Natural killer cell (primary cell): ENCODE data around the gene FBP1. TPM values are rescaled to one million over a fixed set of nuclear protein-coding genes. Genes with fewer than 3 reads are reported as not detected.

Experiments
- ATAC-seq, 3 donors: fragments of 150-1000 bp in 2 of 3; fragments of 200-7000 bp in 1 of 3; cut with Tn5 transposase; 1 replicate in 1 of 3; 2 replicates in 2 of 3; pipeline ENCODE4 v1.10.0; 2021; ENCODE audit warnings: mild to moderate bottlenecking in 2 of 3, moderate library complexity in 2 of 3
- DNase-seq, 2 donors: peaks; one replicate each; pipeline versions ENCODE4 v3.0.0 to v3.0.0-alpha.2; 2013 to 2021; ENCODE audit warnings: mixed read lengths in 1 of 2
- H3K27ac ChIP-seq: one replicate; pipeline ENCODE4 v1.5.1; 2013; ENCODE audit warnings: mild to moderate bottlenecking, low read length
- H3K27me3 ChIP-seq: one replicate; pipeline ENCODE4 v1.6.1; 2013; ENCODE audit warnings: low read length; ENCODE audit not compliant: control insufficient read depth, insufficient read depth
- H3K36me3 ChIP-seq: one replicate; pipeline ENCODE4 v1.6.1; 2013; ENCODE audit warnings: low read length; ENCODE audit not compliant: control insufficient read depth, insufficient read depth
- H3K4me1 ChIP-seq: one replicate; pipeline ENCODE4 v1.6.1; 2013; ENCODE audit warnings: low read length; ENCODE audit not compliant: control insufficient read depth, insufficient read depth
- H3K4me3 ChIP-seq: one replicate; pipeline ENCODE4 v1.5.1; 2013; ENCODE audit warnings: low read length
- H3K9me3 ChIP-seq: one replicate; pipeline ENCODE4 v1.6.1; 2013; ENCODE audit warnings: low read length; ENCODE audit not compliant: control insufficient read depth, insufficient read depth
- H3K27ac Mint-ChIP-seq, 2 donors: one replicate each; pipeline ENCODE4 v1.8.0; 2022; ENCODE audit warnings: mild to moderate bottlenecking in 2 of 2, mixed read lengths in 2 of 2, moderate library complexity in 1 of 2
- H3K27me3 Mint-ChIP-seq, 2 donors: one replicate each; pipeline ENCODE4 v1.8.0; 2022; ENCODE audit warnings: low read depth in 2 of 2, mixed read lengths in 2 of 2
- H3K36me3 Mint-ChIP-seq: one replicate; pipeline ENCODE4 v1.8.0; 2022; ENCODE audit warnings: mixed read lengths
- H3K4me1 Mint-ChIP-seq, 2 donors: one replicate each; pipeline ENCODE4 v1.8.0; 2022; ENCODE audit warnings: mixed read lengths in 2 of 2
- H3K4me3 Mint-ChIP-seq: one replicate; pipeline ENCODE4 v1.8.0; 2022; ENCODE audit warnings: mild to moderate bottlenecking, moderate library complexity, mixed read lengths
- H3K9me3 Mint-ChIP-seq, 2 donors: one replicate each; pipeline ENCODE4 v1.8.0; 2022; ENCODE audit warnings: mixed read lengths in 2 of 2
- WGBS: methylation state at CpG from one replicate; pipeline ENCODE4 v1.1.7; 2013; ENCODE audit warnings: missing lambda C conversion rate; ENCODE audit not compliant: insufficient coverage; 5-methylcytosine and 5-hydroxymethylcytosine counted together
- intact Hi-C: fragments of 100-400 bp; cut with micrococcal nuclease; formaldehyde crosslinking; loops from one replicate; pipeline ENCODE4 v1.14.2; 2022
- total RNA-seq, 4 donors: library from RNA; stranded (reverse); fragments of 120-200 nt in 1 of 4; gene quantifications; one replicate each; pipeline versions ENCODE4 v1.2.3 to v1.2.4, GENCODE V29; 2013 to 2022
- TF ChIP-seq, protein P1 (sequence below): fragments of 200-600 bp; IDR thresholded peaks from one replicate; pipeline ENCODE4 v1.8.0; 2022; ENCODE audit warnings: antibody characterized with exemption

FBP1 gene
- total RNA-seq, 3 donors from 2014 or later (not counting 1 experiment from before 2014, with no cell fraction given), result 14.0 to 17.0 (median 15.5) TPM

DNA sequence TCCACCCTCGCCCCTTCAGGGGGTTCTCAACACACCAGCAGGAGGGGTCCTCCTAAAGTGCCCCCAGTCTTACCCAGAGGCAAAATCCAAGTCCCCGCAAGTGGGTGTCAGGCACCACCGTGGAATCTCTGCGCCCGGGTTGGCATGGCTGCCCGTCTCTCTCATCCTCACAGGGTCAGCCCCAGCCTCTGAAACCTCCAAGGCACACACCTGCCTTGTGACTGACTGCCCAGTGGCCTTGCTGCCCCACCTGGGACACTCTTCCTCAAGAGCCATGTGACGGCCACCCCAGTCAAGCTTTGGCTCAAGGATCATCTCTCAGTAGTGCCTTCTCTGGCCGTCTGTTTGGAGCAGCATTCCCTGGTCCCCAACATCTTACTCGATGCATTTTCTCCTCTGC, 50.6 kb downstream of the FBP1 start:
- Mint-ChIP-seq H3K27me3 (peaks cover 0 to 8% of the 10 kb centered on the region in 2 donors), H3K27ac (no peak overlapping the region), H3K36me3 (no peaks in the 10 kb centered on the region), H3K9me3 (no peaks in the 10 kb centered on the region), H3K4me3 (no peak overlapping the region), H3K4me1 (no peaks in the 10 kb centered on the region)
- Histone ChIP-seq H3K36me3 (no peaks in the 10 kb centered on the region), H3K9me3 (no peaks in the 10 kb centered on the region), H3K4me1 (peaks cover 4% of the 10 kb centered on the region), H3K4me3 (no peak overlapping the region), H3K27ac (no peak overlapping the region), H3K27me3 (no peaks in the 10 kb centered on the region)
- ATAC-seq, result no peak
- TF ChIP-seq, protein P1, sequence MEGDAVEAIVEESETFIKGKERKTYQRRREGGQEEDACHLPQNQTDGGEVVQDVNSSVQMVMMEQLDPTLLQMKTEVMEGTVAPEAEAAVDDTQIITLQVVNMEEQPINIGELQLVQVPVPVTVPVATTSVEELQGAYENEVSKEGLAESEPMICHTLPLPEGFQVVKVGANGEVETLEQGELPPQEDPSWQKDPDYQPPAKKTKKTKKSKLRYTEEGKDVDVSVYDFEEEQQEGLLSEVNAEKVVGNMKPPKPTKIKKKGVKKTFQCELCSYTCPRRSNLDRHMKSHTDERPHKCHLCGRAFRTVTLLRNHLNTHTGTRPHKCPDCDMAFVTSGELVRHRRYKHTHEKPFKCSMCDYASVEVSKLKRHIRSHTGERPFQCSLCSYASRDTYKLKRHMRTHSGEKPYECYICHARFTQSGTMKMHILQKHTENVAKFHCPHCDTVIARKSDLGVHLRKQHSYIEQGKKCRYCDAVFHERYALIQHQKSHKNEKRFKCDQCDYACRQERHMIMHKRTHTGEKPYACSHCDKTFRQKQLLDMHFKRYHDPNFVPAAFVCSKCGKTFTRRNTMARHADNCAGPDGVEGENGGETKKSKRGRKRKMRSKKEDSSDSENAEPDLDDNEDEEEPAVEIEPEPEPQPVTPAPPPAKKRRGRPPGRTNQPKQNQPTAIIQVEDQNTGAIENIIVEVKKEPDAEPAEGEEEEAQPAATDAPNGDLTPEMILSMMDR, result no peak
- intact Hi-C loops, result no loop called here
- WGBS, result 84% methylated on average over 9 of the region's 9 CpGs
- no peak for DNase-seq

DNA sequence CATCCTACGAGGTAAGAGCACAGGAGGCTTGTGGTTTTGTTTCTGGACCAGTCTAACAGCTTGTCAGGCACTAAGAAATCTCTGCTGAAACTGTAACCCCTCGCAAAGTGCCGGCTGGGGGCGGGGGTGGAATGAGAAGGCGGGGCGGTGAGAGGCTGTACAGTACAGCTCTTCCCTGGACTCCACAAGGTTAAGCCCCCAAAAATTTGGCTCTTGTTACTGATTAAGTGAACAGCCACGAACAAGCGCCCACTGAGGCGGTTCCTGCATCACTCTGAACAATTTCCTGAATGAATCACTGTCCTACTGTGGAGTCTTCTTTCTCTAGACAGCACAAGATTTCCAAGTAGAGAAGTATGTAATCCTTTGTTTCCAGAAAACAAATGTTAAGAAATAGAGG, 52.5 kb downstream of the FBP1 start:
- Mint-ChIP-seq H3K27ac (no peak overlapping the region), H3K4me3 (no peak overlapping the region), H3K9me3 (no peaks in the 10 kb centered on the region), H3K27me3 (peaks cover 0 to 8% of the 10 kb centered on the region in 2 donors), H3K36me3 (no peaks in the 10 kb centered on the region), H3K4me1 (no peaks in the 10 kb centered on the region)
- Histone ChIP-seq H3K9me3 (no peaks in the 10 kb centered on the region), H3K27ac (no peak overlapping the region), H3K27me3 (no peaks in the 10 kb centered on the region), H3K36me3 (no peaks in the 10 kb centered on the region), H3K4me1 (peaks cover 4% of the 10 kb centered on the region), H3K4me3 (no peak overlapping the region)
- ATAC-seq (no peak), DNase-seq (no peak)
- intact Hi-C loops, result no loop called here
- TF ChIP-seq, protein P1, result no peak
- WGBS, result 72% methylated on average over 9 of the region's 9 CpGs

DNA sequence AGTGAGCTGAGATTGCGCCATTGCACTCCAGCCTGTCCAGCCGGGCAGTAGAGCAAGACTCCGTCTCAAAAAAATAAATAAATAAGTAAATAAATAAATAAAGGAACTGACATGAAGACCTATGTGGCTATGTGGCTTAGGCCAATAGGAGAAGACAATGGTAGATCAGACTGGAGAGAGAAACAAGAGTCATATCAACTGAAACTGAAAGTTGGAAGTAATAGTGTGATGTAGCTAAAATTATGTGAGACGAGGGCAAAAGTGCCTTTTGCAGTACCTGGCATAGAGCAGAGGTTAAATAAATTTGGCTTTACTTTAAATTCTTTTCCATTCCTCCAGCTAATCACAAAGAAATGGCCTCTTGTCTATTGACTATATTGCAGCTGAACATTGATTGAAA, 53.0 kb downstream of the FBP1 start:
- Mint-ChIP-seq H3K27ac (no peak overlapping the region), H3K4me3 (no peak overlapping the region)
- H3K4me3 ChIP-seq, result no peak overlapping the region

DNA sequence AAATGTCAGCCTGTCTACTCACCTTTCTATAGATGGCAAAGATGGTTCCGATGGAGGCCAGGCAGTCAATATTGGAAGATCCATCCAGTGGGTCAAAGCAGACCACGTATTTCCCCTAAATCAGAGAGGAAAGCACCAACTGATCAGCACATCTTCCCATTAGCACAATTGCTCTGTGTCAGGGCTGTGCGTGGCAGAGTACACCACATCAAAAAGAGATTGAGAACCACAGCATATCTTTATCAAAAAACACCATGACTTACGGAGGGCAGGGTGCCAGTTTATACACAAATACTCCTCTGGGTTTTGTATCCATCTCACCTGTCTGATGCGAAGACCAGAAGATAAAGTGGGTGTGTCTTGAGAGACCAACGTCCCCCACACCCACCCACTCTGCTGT, 54.8 kb downstream of the FBP1 start:
- Mint-ChIP-seq H3K27ac (no peak overlapping the region), H3K27me3 (peaks cover 0 to 8% of the 10 kb centered on the region in 2 donors), H3K36me3 (no peaks in the 10 kb centered on the region), H3K4me3 (no peak overlapping the region), H3K4me1 (no peaks in the 10 kb centered on the region), H3K9me3 (no peaks in the 10 kb centered on the region)
- Histone ChIP-seq H3K27ac (no peak overlapping the region), H3K9me3 (no peaks in the 10 kb centered on the region), H3K4me1 (peaks cover 4% of the 10 kb centered on the region), H3K36me3 (no peaks in the 10 kb centered on the region), H3K27me3 (no peaks in the 10 kb centered on the region), H3K4me3 (no peak overlapping the region)
- intact Hi-C loops, result no loop called here
- WGBS, result 48% methylated on average over 6 of the region's 6 CpGs
- DNase-seq, result peak in 1 of 2 donors; percentile 66
- TF ChIP-seq, protein P1, result no peak
- no peak for ATAC-seq

More for the DNA sequence above, 53.0 kb downstream of the FBP1 start:
- intact Hi-C loops, result no loop called here
- H3K36me3 Mint-ChIP-seq, result no peaks in the 10 kb centered on the region
- Histone ChIP-seq H3K27ac (no peak overlapping the region), H3K9me3 (no peaks in the 10 kb centered on the region), H3K4me1 (peaks cover 4% of the 10 kb centered on the region), H3K36me3 (no peaks in the 10 kb centered on the region), H3K27me3 (no peaks in the 10 kb centered on the region)
- H3K27me3 Mint-ChIP-seq, result peaks cover 0 to 8% of the 10 kb centered on the region in 2 donors
- 79% methylated on average over 4 of the region's 4 CpGs for WGBS
- no peak for ATAC-seq
- no peak for DNase-seq
- no peaks in the 10 kb centered on the region for H3K4me1 Mint-ChIP-seq
- no peaks in the 10 kb centered on the region for H3K9me3 Mint-ChIP-seq
- TF ChIP-seq, protein P1, result no peak
